Thymus (tissue), 14 donors: ENCODE data around the gene RNF157. TPM values are rescaled to one million over a fixed set of nuclear protein-coding genes. Genes with fewer than 3 reads are reported as not detected.
A peak's percentile ranks its signal among the peaks of the same experiment; 100 is the strongest.

Experiments used
- DNase-seq, 9 donors: peaks; one replicate each; pipeline ENCODE4 v3.0.0-alpha.2; 2013; ENCODE audit warnings: low spot score in 9 of 9, low read depth in 6 of 9, missing footprints in 1 of 9
- H3K27ac ChIP-seq, 2 donors: one replicate each; pipeline ENCODE4 v1.5.1; 2013; ENCODE audit warnings: control low read depth in 1 of 2, low read depth in 1 of 2, low read length in 1 of 2, mild to moderate bottlenecking in 1 of 2, moderate library complexity in 1 of 2
- H3K27me3 ChIP-seq, 2 donors: one replicate each; pipeline ENCODE4 v1.5.1; 2013; ENCODE audit warnings: low read length in 1 of 2; ENCODE audit not compliant: control insufficient read depth in 2 of 2, insufficient read depth in 1 of 2
- H3K36me3 ChIP-seq, 2 donors: one replicate each; pipeline ENCODE4 v1.5.1; 2013; ENCODE audit warnings: low read length in 1 of 2, mild to moderate bottlenecking in 1 of 2, moderate library complexity in 1 of 2; ENCODE audit not compliant: control insufficient read depth in 2 of 2, insufficient read depth in 2 of 2
- H3K4me1 ChIP-seq, 2 donors: one replicate each; pipeline ENCODE4 v1.5.1; 2013; ENCODE audit warnings: low read length in 2 of 2; ENCODE audit not compliant: control insufficient read depth in 2 of 2, insufficient read depth in 2 of 2
- H3K4me3 ChIP-seq, 2 donors: one replicate each; pipeline ENCODE4 v1.5.1; 2013; ENCODE audit warnings: low read length in 2 of 2, control low read depth in 1 of 2, mild to moderate bottlenecking in 1 of 2
- H3K9me3 ChIP-seq, 2 donors: one replicate each; pipeline ENCODE4 v1.5.1; 2013; ENCODE audit warnings: low read length in 1 of 2, mild to moderate bottlenecking in 1 of 2; ENCODE audit not compliant: control insufficient read depth in 2 of 2, insufficient read depth in 1 of 2
- WGBS: extraction: QIAGEN DNeasy Blood & Tissue Kit; methylation state at CpG from one replicate; pipeline ENCODE4 v1.1.7; 2013; 5-methylcytosine and 5-hydroxymethylcytosine counted together
- long read RNA-seq, 10 donors: transcript quantifications; one replicate each; lab custom pipeline, GENCODE V29; 2026
- polyA plus RNA-seq: library from polyadenylated mRNA; stranded (reverse); fragments of 200-250 nt; gene quantifications from one replicate; pipeline ENCODE4 v1.2.3, GENCODE V29; 2013
- total RNA-seq: library from RNA; stranded (reverse); fragments of 120-200 nt; gene quantifications from one replicate; pipeline ENCODE4 v1.2.4, GENCODE V29; 2013
- donor health status: healthy.

The RNF157 gene
- total RNA-seq: 0.61 TPM
- 1.6 TPM for polyA plus RNA-seq
- long read RNA-seq, donor 1: 0 reads
- long read RNA-seq, donor 2: 0 reads
- long read RNA-seq, donor 3: 0 reads
- long read RNA-seq, donor 4: 0 reads
- long read RNA-seq, donor 5, partial matches to known transcripts: 60 of 203 reads
- long read RNA-seq, donor 5, other reads (novel, unspliced or antisense): 143 of 203 reads
- long read RNA-seq, donor 6, full-length matches to known transcripts: 1 of 124 reads
- long read RNA-seq, donor 6, partial matches to known transcripts: 123 of 124 reads
- long read RNA-seq, donor 6, other reads (novel, unspliced or antisense): 0 of 124 reads
- long read RNA-seq, donor 7: 0 reads
- long read RNA-seq, donor 8: 0 reads
- long read RNA-seq, donor 9: 0 reads
- long read RNA-seq, donor 10, partial matches to known transcripts: 0 of 1 reads
- long read RNA-seq, donor 10, other reads (novel, unspliced or antisense): 0 of 1 reads

DNA sequence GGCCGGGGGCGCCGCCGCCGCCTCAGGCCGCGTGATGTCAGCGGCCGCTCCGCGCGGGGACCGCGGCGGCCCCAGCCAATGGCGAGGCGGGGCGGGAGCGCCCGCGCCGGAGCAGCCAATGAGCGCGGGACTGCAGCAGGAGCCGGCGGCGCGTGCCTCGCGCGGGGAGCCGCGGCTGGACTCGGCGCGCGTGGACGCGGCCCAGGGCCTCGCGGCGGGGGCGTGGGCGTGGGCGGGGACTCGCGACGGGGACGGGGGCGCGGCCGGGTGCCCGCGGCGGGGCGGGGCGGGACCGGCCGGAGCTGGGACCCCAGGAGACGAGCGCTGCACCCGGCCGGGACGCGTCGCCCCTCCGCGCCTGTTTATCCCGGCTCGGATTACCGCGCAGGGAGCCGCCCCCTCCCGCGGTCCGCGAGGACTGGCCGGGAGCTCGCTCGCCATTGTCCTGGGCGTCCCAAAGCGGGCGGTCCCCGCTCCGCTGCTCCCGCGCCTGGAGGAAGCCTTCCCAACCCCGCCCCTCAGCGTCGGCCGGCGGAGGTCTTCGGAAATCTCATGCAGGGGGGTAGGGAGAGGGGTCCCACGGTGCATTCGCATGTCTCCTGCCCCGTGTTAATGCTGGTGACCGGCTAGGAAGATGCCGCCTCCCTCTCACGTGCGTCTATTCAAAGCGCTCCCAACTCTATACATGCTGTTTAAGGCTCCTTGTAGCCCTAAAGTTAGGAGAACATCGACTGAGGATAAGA lies at the start of gene RNF157:
RNF157 (minus strand) TSS at position 33 of the 743 bp plus-strand sequence. CDS start 253 bp downstream, outside the sequence.
- peaks cover 0 to 5% of the 10 kb centered on the region in 2 donors for H3K9me3 ChIP-seq
- H3K27me3 ChIP-seq: peaks cover 42 to 66% of the 10 kb centered on the region in 2 donors
- no peaks in the 10 kb centered on the region for H3K36me3 ChIP-seq
- H3K4me1 ChIP-seq: peaks cover 8 to 11% of the 10 kb centered on the region in 2 donors
- under 1% methylated on average over 102 of the region's 102 CpGs for WGBS
- peak in 3 of 9 donors; percentile 38 to 51 (median 46) for DNase-seq
- no peak within 1 kb of the TSS for H3K27ac ChIP-seq
- H3K4me3 ChIP-seq: peak within 1 kb of the TSS; percentile 32 to 55

GRCh38 chr17:76281573-76282371 lies 41.5 kb upstream of the RNF157 start:
- no peak overlapping the region for H3K27ac ChIP-seq
- no peaks in the 10 kb centered on the region for H3K36me3 ChIP-seq
- no peaks in the 10 kb centered on the region for H3K27me3 ChIP-seq
- H3K4me1 ChIP-seq: no peaks in the 10 kb centered on the region
- no peak overlapping the region for H3K4me3 ChIP-seq
- DNase-seq: no peak
- no peaks in the 10 kb centered on the region for H3K9me3 ChIP-seq
- 97% methylated on average over 23 of the region's 23 CpGs for WGBS

DNA sequence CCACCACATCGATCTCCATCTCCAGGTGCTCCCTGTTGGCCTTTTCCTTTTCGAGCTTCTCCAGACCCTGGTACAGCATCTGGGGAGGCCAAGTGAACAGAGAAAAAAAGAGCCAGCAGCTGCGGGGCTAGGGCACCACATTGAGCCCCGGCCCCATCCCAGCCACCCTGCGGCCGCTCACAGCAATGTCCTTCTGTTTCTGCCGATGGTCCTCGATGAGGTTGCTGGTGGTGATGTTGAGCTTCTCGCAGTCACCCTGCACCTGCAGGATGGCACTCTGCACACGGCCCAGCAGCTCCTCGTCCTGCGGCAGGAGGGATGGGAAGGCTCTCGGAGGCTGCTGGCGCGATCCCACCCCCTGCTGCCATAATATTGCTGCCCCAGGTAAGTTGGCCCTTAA lies 40.4 kb upstream of the RNF157 start:
- 96% methylated on average over 15 of the region's 15 CpGs for WGBS

GRCh38 chr17:76279742-76280287 lies 39.5 kb upstream of the RNF157 start:
- Histone ChIP-seq H3K36me3 (no peaks in the 10 kb centered on the region), H3K9me3 (no peaks in the 10 kb centered on the region), H3K4me3 (no peak overlapping the region), H3K27ac (no peak overlapping the region), H3K27me3 (no peaks in the 10 kb centered on the region), H3K4me1 (no peaks in the 10 kb centered on the region)
- no peak for DNase-seq
- WGBS: 90% methylated on average over 15 of the region's 15 CpGs

More for the DNA sequence above, 40.4 kb upstream of the RNF157 start:
- DNase-seq: no peak
- H3K9me3 ChIP-seq: no peaks in the 10 kb centered on the region
- H3K27me3 ChIP-seq: no peaks in the 10 kb centered on the region
- no peak overlapping the region for H3K4me3 ChIP-seq
- no peak overlapping the region for H3K27ac ChIP-seq
- H3K36me3 ChIP-seq: no peaks in the 10 kb centered on the region
- H3K4me1 ChIP-seq: no peaks in the 10 kb centered on the region

DNA sequence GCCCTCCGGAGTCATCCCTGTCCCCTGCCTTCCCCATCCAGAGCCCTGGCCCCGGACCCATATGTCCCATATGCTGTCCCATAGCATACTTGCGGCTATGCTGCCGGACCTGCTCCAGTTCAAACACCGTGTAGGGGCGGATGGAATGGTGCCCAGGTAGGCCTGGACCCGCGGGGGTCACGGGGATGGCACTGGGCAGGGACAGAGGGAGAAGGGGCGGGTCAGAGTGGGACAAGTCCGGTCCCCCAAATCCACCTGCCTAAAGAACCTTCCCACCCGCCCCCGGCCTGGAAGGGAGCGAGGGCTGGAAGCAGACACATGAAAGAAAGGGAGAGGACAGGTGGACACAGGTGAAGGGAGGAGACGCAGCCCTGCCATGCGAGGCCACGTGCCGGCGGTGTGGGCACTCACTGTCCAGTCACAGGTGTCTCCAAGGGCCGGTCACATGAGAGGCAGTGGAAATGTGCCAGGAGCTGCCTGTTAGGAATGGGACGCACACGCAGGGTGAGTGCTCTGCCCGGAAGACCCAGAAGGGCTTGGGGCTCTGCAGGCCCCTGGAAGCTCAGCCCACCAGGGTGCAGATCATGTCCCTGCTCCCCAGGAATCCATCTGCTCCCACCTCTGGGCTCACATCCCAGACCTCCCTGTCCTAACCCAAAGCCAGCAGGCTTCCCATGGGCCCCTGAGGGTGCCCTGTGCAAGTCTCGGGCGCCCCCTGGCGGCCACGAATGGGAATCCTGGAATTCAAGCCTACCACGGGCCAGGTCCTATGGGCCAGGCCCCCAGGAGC lies 38.9 kb upstream of the RNF157 start:
- Histone ChIP-seq H3K27ac (no peak overlapping the region), H3K27me3 (no peaks in the 10 kb centered on the region), H3K9me3 (no peaks in the 10 kb centered on the region), H3K4me1 (peaks cover 0 to 6% of the 10 kb centered on the region in 2 donors), H3K36me3 (no peaks in the 10 kb centered on the region), H3K4me3 (no peak overlapping the region)
- WGBS: 77% methylated on average over 28 of the region's 28 CpGs
- peak in 5 of 9 donors; percentile 71 to 86 (median 80) for DNase-seq

DNA sequence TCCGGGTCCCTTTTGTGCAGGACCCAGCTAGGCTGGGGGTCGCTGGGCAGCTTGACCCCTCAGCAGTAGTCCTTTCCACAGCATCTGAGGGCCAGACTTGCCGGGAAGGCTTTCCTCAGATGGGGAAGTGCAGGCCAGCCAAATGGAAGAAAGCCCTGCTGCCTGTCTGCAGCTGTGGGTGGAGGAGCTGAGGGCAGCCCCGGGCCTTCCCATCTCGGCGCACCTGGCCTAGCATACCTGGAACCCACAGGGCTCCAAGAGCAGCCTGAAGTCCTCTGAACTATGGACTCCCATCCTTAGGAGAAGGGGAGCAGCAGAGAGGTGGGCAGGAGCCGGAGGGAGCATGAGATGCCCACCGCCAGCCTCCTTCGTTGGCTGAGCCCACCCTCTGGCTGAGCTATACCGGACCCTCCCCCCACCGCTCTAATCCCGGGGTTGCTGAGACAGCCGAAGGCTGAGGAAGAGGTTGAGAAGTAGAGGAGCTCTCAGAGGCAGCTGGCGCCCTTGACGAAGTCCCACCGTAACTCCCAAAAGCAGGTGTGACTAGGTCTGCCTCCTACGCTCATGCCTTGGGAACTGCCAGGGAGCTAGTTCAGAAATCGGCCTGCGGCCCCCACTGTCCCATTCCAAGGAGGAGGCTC lies 38.1 kb upstream of the RNF157 start:
- H3K4me1 ChIP-seq: peaks cover under 1 to 14% of the 10 kb centered on the region in 2 donors
- WGBS: 92% methylated on average over 19 of the region's 19 CpGs
- no peak overlapping the region for H3K4me3 ChIP-seq
- no peaks in the 10 kb centered on the region for H3K27me3 ChIP-seq
- no peaks in the 10 kb centered on the region for H3K36me3 ChIP-seq
- DNase-seq: no peak
- H3K9me3 ChIP-seq: no peaks in the 10 kb centered on the region
- H3K27ac ChIP-seq: no peak overlapping the region

DNA sequence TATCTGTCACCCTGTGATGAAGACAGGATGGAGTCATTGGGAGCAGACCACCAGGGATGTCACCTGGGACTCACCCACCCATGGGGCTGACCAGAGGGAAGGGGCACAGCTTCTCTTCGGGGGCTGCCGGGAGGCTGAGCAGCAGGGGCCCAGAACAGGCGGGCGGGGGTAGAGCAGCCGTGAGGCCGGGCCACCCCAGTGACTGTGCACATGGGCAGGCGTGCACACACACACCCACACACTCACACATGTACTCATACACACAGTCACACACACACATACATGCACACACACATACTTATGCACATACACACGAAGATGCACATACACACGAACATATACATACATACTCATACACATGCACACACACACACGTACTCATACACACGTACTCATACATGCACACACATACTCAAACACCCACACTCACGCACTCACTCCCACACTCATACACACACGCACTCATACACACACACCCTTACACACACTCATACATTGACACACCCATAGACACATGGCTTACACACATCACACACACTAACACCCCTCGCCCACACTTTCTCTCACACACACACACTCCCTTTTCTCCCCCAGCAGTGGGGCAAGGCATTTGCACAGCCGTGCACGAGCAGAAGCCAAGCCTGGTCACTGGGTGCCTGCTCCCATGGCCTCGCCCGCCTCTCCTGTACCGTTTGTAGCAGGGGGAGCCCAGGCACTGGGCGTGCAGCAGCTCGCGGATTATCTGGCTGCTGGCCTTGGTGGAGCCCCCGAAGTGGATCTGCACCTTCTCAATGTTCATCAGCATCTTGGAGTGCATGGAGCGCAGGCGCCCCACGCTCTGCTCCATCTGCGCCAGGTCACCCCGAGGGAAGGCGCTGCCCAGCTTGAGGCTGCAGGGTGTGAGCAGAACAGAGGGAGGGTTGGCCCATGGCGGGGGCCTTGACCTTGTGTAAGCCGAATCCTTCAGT lies 37.3 kb upstream of the RNF157 start:
- DNase-seq: no peak
- Histone ChIP-seq H3K4me3 (no peak overlapping the region), H3K27ac (no peak overlapping the region), H3K27me3 (no peaks in the 10 kb centered on the region), H3K36me3 (no peaks in the 10 kb centered on the region), H3K9me3 (no peaks in the 10 kb centered on the region), H3K4me1 (peaks cover 9 to 22% of the 10 kb centered on the region in 2 donors)
- 96% methylated on average over 31 of the region's 31 CpGs for WGBS
